Subcutaneous abdominal adipose tissue (tissue), 5 donors: ENCODE data around the gene TARM1.

Experiments used
- H3K27ac ChIP-seq: one replicate; pipeline ENCODE4 v1.7.0; 2013; ENCODE audit warnings: low read depth, mild to moderate bottlenecking, inconsistent platforms, low read length, moderate library complexity
- H3K27me3 ChIP-seq, 5 donors: one replicate each; pipeline ENCODE4 v1.7.0; 2013; ENCODE audit warnings: low read length in 5 of 5, inconsistent platforms in 1 of 5; ENCODE audit not compliant: control insufficient read depth in 5 of 5, insufficient read depth in 4 of 5
- H3K36me3 ChIP-seq, 5 donors: one replicate each; pipeline ENCODE4 v1.7.0; 2013; ENCODE audit warnings: low read length in 5 of 5; ENCODE audit not compliant: control insufficient read depth in 5 of 5, insufficient read depth in 5 of 5
- H3K4me1 ChIP-seq, 5 donors: one replicate each; pipeline ENCODE4 v1.7.0; 2013; ENCODE audit warnings: low read length in 5 of 5, mild to moderate bottlenecking in 3 of 5, moderate library complexity in 1 of 5; ENCODE audit not compliant: control insufficient read depth in 5 of 5, insufficient read depth in 5 of 5
- H3K4me3 ChIP-seq, 5 donors: one replicate each; pipeline ENCODE4 v1.7.0; 2013; ENCODE audit warnings: low read length in 5 of 5, low read depth in 1 of 5
- H3K9ac ChIP-seq, 5 donors: one replicate each; pipeline ENCODE4 v1.7.0; 2013; ENCODE audit warnings: low read length in 5 of 5, mild to moderate bottlenecking in 4 of 5, moderate library complexity in 3 of 5
- H3K9me3 ChIP-seq, 5 donors: one replicate each; pipeline ENCODE4 v1.7.0; 2013; ENCODE audit warnings: low read length in 5 of 5; ENCODE audit not compliant: control insufficient read depth in 5 of 5
- donor health status: healthy.
- donor health status: healthy.
- donor health status: healthy.
- donor health status: healthy.
- donor health status: healthy.

TARM1 gene

GRCh38 chr19:54084410-54084809 lies 3.2 kb upstream of the TARM1 start:
- Histone ChIP-seq H3K36me3 (no peaks in the 10 kb centered on the region), H3K9me3 (peaks cover 3 to 14% (median 9%) of the 10 kb centered on the region in 5 donors), H3K4me1 (no peaks in the 10 kb centered on the region), H3K4me3 (no peak overlapping the region), H3K27ac (no peak overlapping the region), H3K9ac (no peak overlapping the region), H3K27me3 (peaks cover 0 to 6% (median 0%) of the 10 kb centered on the region in 5 donors)

DNA sequence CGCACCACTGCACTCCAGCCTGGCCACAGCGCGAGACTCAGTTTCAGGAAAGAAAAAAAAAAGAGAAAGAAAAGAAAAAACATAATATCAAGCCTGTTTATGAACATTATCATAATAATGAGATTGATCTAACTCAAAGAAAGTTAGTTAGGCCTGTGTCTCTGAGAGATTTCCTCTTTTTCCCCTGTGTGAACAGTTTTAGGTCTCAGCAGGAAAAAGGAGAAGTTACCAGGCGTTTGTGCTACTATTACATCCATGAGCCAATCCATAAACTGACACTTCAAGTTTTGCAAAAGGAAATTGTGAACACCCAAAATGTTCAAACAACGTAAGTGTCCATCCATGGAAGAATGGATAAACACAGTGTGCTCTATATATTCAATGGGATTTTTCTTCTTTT lies 3.8 kb downstream of the TARM1 start:
- Histone ChIP-seq H3K9ac (no peak overlapping the region), H3K9me3 (peaks cover 3 to 9% (median 6%) of the 10 kb centered on the region in 5 donors), H3K4me3 (no peak overlapping the region), H3K27me3 (peaks cover 0 to 2% (median 0%) of the 10 kb centered on the region in 5 donors), H3K27ac (no peak overlapping the region), H3K4me1 (no peaks in the 10 kb centered on the region), H3K36me3 (no peaks in the 10 kb centered on the region)

GRCh38 chr19:54074851-54075250 lies 6.3 kb downstream of the TARM1 start:
- Histone ChIP-seq H3K4me1 (no peaks in the 10 kb centered on the region), H3K27me3 (no peaks in the 10 kb centered on the region), H3K9me3 (peaks cover 0 to 2% (median 0%) of the 10 kb centered on the region in 5 donors), H3K9ac (no peak overlapping the region), H3K27ac (no peak overlapping the region), H3K4me3 (no peak overlapping the region), H3K36me3 (no peaks in the 10 kb centered on the region)

DNA sequence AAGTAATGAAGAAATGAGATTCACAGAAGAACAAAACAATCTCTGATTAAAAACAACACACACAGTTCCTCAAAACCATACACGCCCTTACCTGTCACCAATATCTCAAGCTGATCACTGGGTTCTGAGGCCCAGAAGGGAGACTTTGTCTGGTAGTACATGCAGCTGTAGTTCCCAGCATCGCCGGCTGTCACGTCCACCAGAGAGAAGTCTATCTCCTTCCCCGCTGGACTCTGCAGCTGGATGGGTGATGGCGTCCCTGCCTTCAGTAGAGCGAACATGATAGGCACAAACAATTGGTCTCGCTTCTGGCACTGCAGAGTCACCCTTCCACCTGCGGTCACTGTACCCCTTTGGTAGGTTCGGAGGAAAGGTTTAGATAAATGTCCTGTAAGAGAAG lies 7.3 kb downstream of the TARM1 start:
- no peaks in the 10 kb centered on the region for H3K4me1 ChIP-seq
- no peaks in the 10 kb centered on the region for H3K36me3 ChIP-seq
- no peak overlapping the region for H3K27ac ChIP-seq
- no peak overlapping the region for H3K4me3 ChIP-seq
- peaks cover 0 to 8% (median 5%) of the 10 kb centered on the region in 5 donors for H3K9me3 ChIP-seq
- no peaks in the 10 kb centered on the region for H3K27me3 ChIP-seq
- no peak overlapping the region for H3K9ac ChIP-seq

DNA sequence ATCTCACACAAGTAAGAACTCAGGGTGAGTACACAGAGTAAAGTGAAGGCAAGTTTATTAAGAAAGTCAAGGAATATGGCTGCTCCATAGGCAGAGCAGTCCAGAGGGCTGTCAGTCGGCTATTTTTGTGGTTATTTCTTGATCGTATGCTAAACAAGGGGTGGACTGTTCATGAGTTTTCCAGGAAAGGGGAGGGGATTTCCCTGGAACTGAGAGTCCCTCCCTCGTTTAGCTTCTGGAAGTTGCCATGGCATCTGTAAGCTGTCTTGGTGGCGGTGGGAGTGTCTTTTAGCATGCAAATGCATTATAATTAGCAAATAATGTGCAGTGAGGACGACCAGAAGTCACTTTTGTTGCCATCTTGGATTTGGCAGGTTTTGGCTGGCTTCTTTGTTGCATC lies 11.7 kb downstream of the TARM1 start:
- no peak overlapping the region for H3K9ac ChIP-seq
- H3K27ac ChIP-seq: no peak overlapping the region
- no peaks in the 10 kb centered on the region for H3K36me3 ChIP-seq
- no peaks in the 10 kb centered on the region for H3K27me3 ChIP-seq
- H3K4me3 ChIP-seq: no peak overlapping the region
- H3K9me3 ChIP-seq: peaks cover 0 to 8% (median 7%) of the 10 kb centered on the region in 5 donors
- H3K4me1 ChIP-seq: no peaks in the 10 kb centered on the region

- Histone ChIP-seq H3K27ac (no peak within 1 kb of the TSS), H3K4me3 (no peak within 1 kb of the TSS), H3K27me3 (peaks cover 0 to 7% (median 3%) of the 10 kb centered on the region in 5 donors), H3K9ac (no peak within 1 kb of the TSS), H3K9me3 (peaks cover 0 to 2% (median 0%) of the 10 kb centered on the region in 5 donors), H3K36me3 (no peaks in the 10 kb centered on the region), H3K4me1 (no peaks in the 10 kb centered on the region)
These were observed 17.6 kb downstream of the TARM1 start, which contains the start of gene VSTM1 for GRCh38 chr19:54063350-54064116. TSS of gene VSTM1 (minus strand) at chr19:54063897. CDS start at chr19:54063777, 120 bp downstream.

- no peak overlapping the region for H3K9ac ChIP-seq
- peaks cover 0 to 2% (median 0%) of the 10 kb centered on the region in 5 donors for H3K9me3 ChIP-seq
- peaks cover 0 to 7% (median 3%) of the 10 kb centered on the region in 5 donors for H3K27me3 ChIP-seq
- H3K36me3 ChIP-seq: no peaks in the 10 kb centered on the region
- no peak overlapping the region for H3K4me3 ChIP-seq
- no peak overlapping the region for H3K27ac ChIP-seq
- H3K4me1 ChIP-seq: no peaks in the 10 kb centered on the region
These were observed 18.5 kb downstream of the TARM1 start for GRCh38 chr19:54062643-54063042.

DNA sequence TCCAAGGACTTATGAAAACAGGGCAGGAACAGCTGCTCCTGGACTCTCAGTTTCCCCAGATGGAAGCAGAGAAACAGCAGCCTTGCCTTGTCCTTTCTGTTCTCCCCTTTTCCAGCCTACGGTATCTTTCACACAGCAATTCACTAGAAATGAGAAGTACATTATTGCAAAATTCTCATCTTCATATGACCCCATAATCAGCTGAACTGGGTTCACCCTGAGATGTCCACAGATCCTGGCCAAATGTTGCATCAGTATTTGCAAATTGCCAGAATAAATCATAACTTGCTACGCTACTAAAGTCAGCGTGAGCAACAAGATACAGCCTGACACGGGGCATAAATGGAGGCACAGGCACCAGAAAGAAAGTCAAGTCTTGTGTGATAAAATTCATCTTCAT lies 33.5 kb downstream of the TARM1 start:
- H3K27me3 ChIP-seq: peaks cover 8 to 17% (median 14%) of the 10 kb centered on the region in 5 donors
- H3K9me3 ChIP-seq: no peaks in the 10 kb centered on the region
- no peak overlapping the region for H3K27ac ChIP-seq
- H3K4me3 ChIP-seq: no peak overlapping the region
- H3K4me1 ChIP-seq: peaks cover 0 to 6% (median 0%) of the 10 kb centered on the region in 5 donors
- no peak overlapping the region for H3K9ac ChIP-seq
- H3K36me3 ChIP-seq: no peaks in the 10 kb centered on the region

- Histone ChIP-seq H3K36me3 (no peaks in the 10 kb centered on the region), H3K9me3 (no peaks in the 10 kb centered on the region), H3K4me1 (peaks cover 0 to 6% (median 0%) of the 10 kb centered on the region in 5 donors), H3K9ac (no peak overlapping the region), H3K4me3 (no peak overlapping the region), H3K27ac (no peak overlapping the region), H3K27me3 (peaks cover 8 to 21% (median 16%) of the 10 kb centered on the region in 5 donors)
These were observed 35.4 kb downstream of the TARM1 start for GRCh38 chr19:54045771-54046170.

DNA sequence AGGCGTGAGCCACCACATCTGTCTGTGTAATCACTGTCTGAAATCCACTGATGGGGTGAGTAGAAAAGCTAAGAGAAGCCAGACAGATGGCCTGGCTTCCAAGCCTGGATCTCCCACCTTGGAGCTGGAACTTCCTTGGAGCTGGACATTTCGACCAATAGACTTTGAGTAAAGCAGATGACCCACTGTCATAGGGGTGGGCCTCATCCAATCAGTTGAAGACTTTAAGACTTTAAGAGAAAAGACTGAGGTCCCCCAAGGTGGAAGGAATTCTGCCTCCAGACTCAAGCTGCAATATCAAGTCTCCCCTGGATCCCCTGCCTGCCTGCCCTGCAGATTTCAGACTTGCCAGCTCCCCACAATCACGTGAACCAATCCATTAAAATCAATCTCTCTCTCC lies 38.2 kb downstream of the TARM1 start:
- Histone ChIP-seq H3K4me1 (peaks cover 0 to 6% (median 0%) of the 10 kb centered on the region in 5 donors), H3K27me3 (peaks cover 8 to 18% (median 14%) of the 10 kb centered on the region in 5 donors), H3K27ac (no peak overlapping the region), H3K36me3 (no peaks in the 10 kb centered on the region), H3K4me3 (no peak overlapping the region), H3K9me3 (no peaks in the 10 kb centered on the region), H3K9ac (no peak overlapping the region)
